HepG2 (cell line): ENCODE measurements around the gene FAM131A. TPM values are rescaled to one million over a fixed set of nuclear protein-coding genes. Genes with fewer than 3 reads are reported as not detected.

ENCODE experiments used
- ETS1 ChIP-seq: sonication (generic); formaldehyde crosslinking; IDR thresholded peaks from 2 replicates; pipeline ENCODE4 v1.4.0; 2020; ENCODE audit warnings: missing genetic modification reagents
- FIP1L1 ChIP-seq: fragments of 200-400 bp; formaldehyde crosslinking; IDR thresholded peaks from 2 replicates; pipeline ENCODE4 v1.6.1; 2018; ENCODE audit warnings: low read depth, mild to moderate bottlenecking, low read length, moderate library complexity, borderline replicate concordance; ENCODE audit not compliant: insufficient read depth
- HMGXB4 ChIP-seq, 2 experiments: sonication (generic) in 1 of 2; formaldehyde crosslinking in 1 of 2; IDR thresholded peaks; 2 replicates each; pipeline versions ENCODE4 v1.4.0 to v1.6.1; 2018 to 2020; ENCODE audit warnings: missing genetic modification reagents in 2 of 2, borderline replicate concordance in 1 of 2, low read depth in 1 of 2, mild to moderate bottlenecking in 1 of 2, missing biosample characterization in 1 of 2
- KAT7 ChIP-seq: IDR thresholded peaks from 2 replicates; pipeline ENCODE4 v1.6.1; 2018; ENCODE audit warnings: borderline replicate concordance, missing compliant biosample characterization
- LRRFIP1 ChIP-seq: sonication (generic); formaldehyde crosslinking; conservative IDR thresholded peaks from 2 replicates; pipeline ENCODE4 v1.4.0; 2020; ENCODE audit warnings: missing genetic modification reagents
- MBD4 ChIP-seq: IDR thresholded peaks from 2 replicates; pipeline ENCODE4 v1.6.1; 2012; ENCODE audit warnings: low read length, inconsistent platforms, borderline replicate concordance
- POGK ChIP-seq: sonication (generic); formaldehyde crosslinking; conservative IDR thresholded peaks from 2 replicates; pipeline ENCODE4 v1.8.0; 2022; ENCODE audit warnings: mild to moderate bottlenecking, moderate library complexity, missing genetic modification reagents
- PRMT3 ChIP-seq: sonication (generic); formaldehyde crosslinking; IDR thresholded peaks from 2 replicates; pipeline ENCODE4 v1.8.1; 2022; ENCODE audit warnings: low read depth, mild to moderate bottlenecking, moderate library complexity, missing genetic modification reagents, borderline replicate concordance
- UBTF ChIP-seq: sonication (generic); formaldehyde crosslinking; IDR thresholded peaks from 2 replicates; pipeline ENCODE4 v1.4.0; 2020; ENCODE audit warnings: mild to moderate bottlenecking, missing genetic modification reagents
- ZNF431 ChIP-seq: sonication (generic); formaldehyde crosslinking; IDR thresholded peaks from 2 replicates; pipeline ENCODE4 v1.9.0; 2022; ENCODE audit warnings: missing genetic modification reagents, low read depth, mild to moderate bottlenecking, borderline replicate concordance
- ZNF678 ChIP-seq: sonication (generic); formaldehyde crosslinking; IDR thresholded peaks from 2 replicates; pipeline ENCODE4 v1.4.0; 2020; ENCODE audit warnings: mild to moderate bottlenecking, missing genetic modification reagents
- ZNF740 ChIP-seq: sonication (generic); formaldehyde crosslinking; IDR thresholded peaks from 2 replicates; pipeline ENCODE4 v1.4.0; 2020; ENCODE audit warnings: missing genetic modification reagents
- ZNF770 ChIP-seq: sonication (generic); formaldehyde crosslinking; IDR thresholded peaks from 2 replicates; pipeline ENCODE4 v1.5.0; 2020; ENCODE audit warnings: mild to moderate bottlenecking, missing genetic modification reagents
- polyA plus RNA-seq, 8 experiments: library from polyadenylated mRNA; depleted of rRNA in 3 of 8; stranded (reverse) in 7 of 8; unstranded in 1 of 8; fragments of >200 nt; fragmentation: Illumina TruSeq in 4 of 8; extraction: Trizol in 4 of 8; gene quantifications; 2 replicates each; pipeline versions ENCODE4 v1.2.1 to v1.2.3, GENCODE V29; 2011 to 2016; ENCODE audit warnings: low read depth in 4 of 8, missing spikeins in 1 of 8, mixed read lengths in 1 of 8; ENCODE audit not compliant: insufficient read depth in 1 of 8
- total RNA-seq, 5 experiments: library from RNA; depleted of rRNA; stranded (reverse); fragments of >200 nt; fragmentation: Illumina TruSeq; extraction: Trizol; gene quantifications; 2 replicates each; pipeline ENCODE4 v1.2.3, GENCODE V29; 2016; ENCODE audit warnings: low read depth in 1 of 5

Gene FAM131A
- total and polyA plus RNA-seq, 2 of the 13 experiments (the other 11 are each of a cell fraction or from before 2014, with no cell fraction given): 9.2 to 9.3 TPM

GRCh38 chr3:184314700-184315542 is 22.5 kb upstream of the FAM131A start (continued):
- TF ChIP-seq UBTF (CRISPR knock-in tag): peak; percentile 43; the same call in 1 of the 2 replicates
- no peak for TF ChIP-seq ETS1 (CRISPR knock-in tag)
- TF ChIP-seq MBD4: no peak
- no peak for TF ChIP-seq PRMT3
- TF ChIP-seq ZNF770: peak; percentile 44; the same call in 1 of the 2 replicates
- no peak for TF ChIP-seq ZNF678 (CRISPR knock-in tag)
- no peak for TF ChIP-seq FIP1L1
- TF ChIP-seq HMGXB4 (CRISPR knock-in tag; IDR thresholded peaks at IDR 0.05; ENCODE audit: borderline replicate concordance in 1 of 2, low read depth in 1 of 2): 0 out of 4 replicates have a peak, but pooled peaks of 1 of the 2 experiments have one; percentile 58
- no peak for TF ChIP-seq ZNF431
- TF ChIP-seq ZNF740 (CRISPR knock-in tag): peak; percentile 31; the same call in 1 of the 2 replicates
- TF ChIP-seq KAT7 (CRISPR knock-in tag): peak; percentile 77
- no peak for TF ChIP-seq LRRFIP1 (CRISPR knock-in tag)
- TF ChIP-seq POGK (CRISPR knock-in tag): peak; percentile 56; the same call in 1 of the 2 replicates
